ENCODE results near the gene TMEM158.

TMEM158 gene

GRCh38 chr3:45210308-45211041, 15.6 kb downstream of the TMEM158 start:
- TF ChIP-seq CTCF (IDR thresholded peaks at IDR 0.05; ENCODE audit: borderline replicate concordance, control extremely low read depth, extremely low read depth, insufficient read depth, missing control alignments): peak; percentile 44
- in situ Hi-C loops (cut with MboI; ENCODE audit: low sequenced_read_pairs, unreplicated experiment): loop anchor here (5.0 to 25.0 kb wide), 3 partner anchors 173 to 452 kb away; no protein-coding TSS in a partner anchor
- peak; percentile 68 for DNase-seq (ENCODE audit: low spot score)

- in situ Hi-C loops (cut with MboI; ENCODE audit: low sequenced_read_pairs, unreplicated experiment): loop anchor here (25.0 kb wide), 1 partner anchor 453 kb away; no protein-coding TSS in a partner anchor
Observed at GRCh38 chr3:45209526-45209925, 16.6 kb downstream of the TMEM158 start.

GRCh38 chr3:45208586-45208985, 17.5 kb downstream of the TMEM158 start:
- TF ChIP-seq CTCF (IDR thresholded peaks at IDR 0.05; ENCODE audit: borderline replicate concordance, control extremely low read depth, extremely low read depth, insufficient read depth, missing control alignments): no peak
- in situ Hi-C loops (cut with MboI; ENCODE audit: low sequenced_read_pairs, unreplicated experiment): loop anchor here (25.0 kb wide), 1 partner anchor 454 kb away; no protein-coding TSS in a partner anchor
- no peak for DNase-seq (ENCODE audit: low spot score)

More at GRCh38 chr3:45209526-45209925, 16.6 kb downstream of the TMEM158 start:
- no peak for DNase-seq (ENCODE audit: low spot score)
- no peak for TF ChIP-seq CTCF (IDR thresholded peaks at IDR 0.05; ENCODE audit: borderline replicate concordance, control extremely low read depth, extremely low read depth, insufficient read depth, missing control alignments)

- TF ChIP-seq CTCF (IDR thresholded peaks at IDR 0.05; ENCODE audit: borderline replicate concordance, control extremely low read depth, extremely low read depth, insufficient read depth, missing control alignments): no peak
- no peak for DNase-seq (ENCODE audit: low spot score)
- in situ Hi-C loops (cut with MboI; ENCODE audit: low sequenced_read_pairs, unreplicated experiment): loop anchor here (25.0 kb wide), 1 partner anchor 455 kb away; no protein-coding TSS in a partner anchor
Observed at GRCh38 chr3:45207446-45207845, 18.6 kb downstream of the TMEM158 start.

GRCh38 chr3:45205126-45205525, 21.0 kb downstream of the TMEM158 start:
- DNase-seq (ENCODE audit: low spot score): no peak
- in situ Hi-C loops (cut with MboI; ENCODE audit: low sequenced_read_pairs, unreplicated experiment): loop anchor here (25.0 kb wide), 1 partner anchor 457 kb away; no protein-coding TSS in a partner anchor

GRCh38 chr3:45204136-45204535, 22.0 kb downstream of the TMEM158 start:
- no peak for TF ChIP-seq CTCF (IDR thresholded peaks at IDR 0.05; ENCODE audit: borderline replicate concordance, control extremely low read depth, extremely low read depth, insufficient read depth, missing control alignments)
- DNase-seq (ENCODE audit: low spot score): no peak
- in situ Hi-C loops (cut with MboI; ENCODE audit: low sequenced_read_pairs, unreplicated experiment): loop anchor here (25.0 kb wide), 1 partner anchor 458 kb away; no protein-coding TSS in a partner anchor

More at GRCh38 chr3:45205126-45205525, 21.0 kb downstream of the TMEM158 start:
- no peak for TF ChIP-seq CTCF (IDR thresholded peaks at IDR 0.05; ENCODE audit: borderline replicate concordance, control extremely low read depth, extremely low read depth, insufficient read depth, missing control alignments)

Measured in GM13976 (cell line).